ENCODE data around the gene FARP1. TPM values are rescaled to one million over a fixed set of nuclear protein-coding genes. Genes with fewer than 3 reads are reported as not detected.

The FARP1 gene
- polyA plus RNA-seq, 2 of the 4 experiments (the other 2 are of a cell fraction): 9.4 to 13.0 TPM

GRCh38 chr13:98162935-98163334 lies 20.0 kb downstream of the FARP1 start (continued):
- no peak for TF ChIP-seq FOXS1 (CRISPR knock-in tag; IDR thresholded peaks at IDR 0.05)
- TF ChIP-seq RCOR1 (IDR thresholded peaks at IDR 0.05; ENCODE audit: low read depth, low read length): no peak
- TF ChIP-seq CBX2 (IDR thresholded peaks at IDR 0.05; ENCODE audit: borderline replicate concordance, low read depth): no peak
- no peak for TF ChIP-seq EHMT2 (IDR thresholded peaks at IDR 0.05; ENCODE audit: low read depth)
- TF ChIP-seq NPAS2 (CRISPR knock-in tag; IDR thresholded peaks at IDR 0.05; ENCODE audit: borderline replicate concordance): no peak
- TF ChIP-seq ZFP36 (IDR thresholded peaks at IDR 0.05; ENCODE audit: borderline replicate concordance, partially characterized antibody): no peak
- TF ChIP-seq CBX8 (IDR thresholded peaks at IDR 0.05): no peak
- no peak for TF ChIP-seq TP53 (CRISPR knock-in tag; IDR thresholded peaks at IDR 0.05)

GRCh38 chr13:98169331-98169730 lies 26.4 kb downstream of the FARP1 start:
- ChIA-PET POLR2A (no interaction called here), CTCF (no interaction called here)
- no peak overlapping the region for H3K4me3 ChIP-seq
- no peak overlapping the region for H3K4me2 ChIP-seq
- no peak overlapping the region for H3K27ac ChIP-seq
- FAIRE-seq (no peak), DNase-seq (ENCODE audit: low read depth in 1 of 2, low spot score in 1 of 2) (no peak), ATAC-seq (no peak)
- H3K4me1 ChIP-seq: peaks cover 23% of the 10 kb centered on the region
- no peaks in the 10 kb centered on the region for H3K9me3 ChIP-seq
- WGBS (ENCODE audit: missing lambda C conversion rate): 88% methylated on average over 3 of the region's 3 CpGs
- TF ChIP-seq NFE2L2 (conservative IDR thresholded peaks at IDR 0.05; ENCODE audit: low read length) (no peak), CHD4 (IDR thresholded peaks at IDR 0.05; ENCODE audit: borderline replicate concordance) (no peak), REST (IDR thresholded peaks at IDR 0.05) (no peak), RAD21 (conservative IDR thresholded peaks at IDR 0.05 in 1 of 2, IDR thresholded peaks at IDR 0.05 in 1 of 2) (no peak), BHLHE40 (IDR thresholded peaks at IDR 0.05; ENCODE audit: low read depth, low read length) (no peak), ZFP36 (IDR thresholded peaks at IDR 0.05; ENCODE audit: borderline replicate concordance, partially characterized antibody) (no peak), HOXA7 (CRISPR knock-in tag; IDR thresholded peaks at IDR 0.05) (no peak), SREBF2 (IDR thresholded peaks at IDR 0.05) (no peak), BCL3 (IDR thresholded peaks at IDR 0.05) (no peak), POLR2A (IDR thresholded peaks at IDR 0.05; ENCODE audit: low read length) (no peak), POLR2AphosphoS2 (conservative IDR thresholded peaks at IDR 0.05; ENCODE audit: low read length) (no peak), FOSL2 (IDR thresholded peaks at IDR 0.05) (no peak), FOSL2 (CRISPR knock-in tag; IDR thresholded peaks at IDR 0.05) (no peak), USF2 (IDR thresholded peaks at IDR 0.05) (no peak), FOSB (CRISPR knock-in tag; IDR thresholded peaks at IDR 0.05) (no peak), ZNF302 (CRISPR knock-in tag; IDR thresholded peaks at IDR 0.05) (no peak), KDM5A (IDR thresholded peaks at IDR 0.05) (no peak), CTCF (IDR thresholded peaks at IDR 0.05) (no peak), NPAS2 (CRISPR knock-in tag; IDR thresholded peaks at IDR 0.05; ENCODE audit: borderline replicate concordance) (no peak), EHF (CRISPR knock-in tag; IDR thresholded peaks at IDR 0.05) (no peak)

Data from A549 (cell line).